Uterus (tissue), 4 donors: ENCODE measurements around the gene UBE2H. TPM values are rescaled to one million over a fixed set of nuclear protein-coding genes. Genes with fewer than 3 reads are reported as not detected.

Source experiments
- DNase-seq, 2 donors: peaks; one replicate each; pipeline ENCODE4 v3.0.0-alpha.2; 2019 to 2020
- H3K27ac ChIP-seq, 2 donors: fragments of 200-600 bp; sonication (generic); 1 replicate in 1 of 2; 2 replicates in 1 of 2; pipeline ENCODE4 v1.5.1; 2016 to 2018
- H3K27me3 ChIP-seq, 2 donors: fragments of 200-600 bp; sonication (generic); one replicate each; pipeline ENCODE4 v1.5.1; 2018 to 2019; ENCODE audit warnings: control low read depth in 1 of 2
- H3K36me3 ChIP-seq, 2 donors: fragments of 200-600 bp; sonication (generic); one replicate each; pipeline ENCODE4 v1.5.1; 2019; ENCODE audit warnings: control low read depth in 1 of 2
- H3K4me1 ChIP-seq, 2 donors: fragments of 200-600 bp; sonication (generic); one replicate each; pipeline ENCODE4 v1.5.1; 2018 to 2019; ENCODE audit warnings: control low read depth in 1 of 2
- H3K4me3 ChIP-seq, 2 donors: fragments of 200-600 bp; sonication (generic); 1 replicate in 1 of 2; 2 replicates in 1 of 2; pipeline ENCODE4 v1.5.1; 2018 to 2019; ENCODE audit warnings: mild to moderate bottlenecking in 1 of 2
- H3K9me3 ChIP-seq, 2 donors: fragments of 200-600 bp; sonication (generic); one replicate each; pipeline ENCODE4 v1.5.1; 2019; ENCODE audit warnings: control low read depth in 1 of 2
- POLR2A ChIP-seq, 2 donors: fragments of 450-650 bp; IDR thresholded peaks; one replicate each; pipeline ENCODE4 v1.6.1; 2016; ENCODE audit warnings: antibody characterized with exemption in 2 of 2, mild to moderate bottlenecking in 1 of 2, moderate library complexity in 1 of 2
- intact Hi-C: fragments of 100-400 bp; cut with DNase I; formaldehyde crosslinking; loops from one replicate; pipeline ENCODE4 v1.15.1; 2023; ENCODE audit warnings: low total_unique reads
- total RNA-seq, 4 donors: library from RNA; depleted of rRNA in 3 of 4; stranded (reverse); fragments of >200 nt in 3 of 4; gene quantifications; one replicate each; pipeline versions ENCODE4 v1.1.0 to v1.2.4, GENCODE V29; 2014 to 2023
- TF ChIP-seq, protein P1 (sequence below), 4 experiments: fragments of 200-600 bp in 2 of 4; fragments of 450-650 bp in 2 of 4; sonication (generic) in 2 of 4; IDR thresholded peaks; one replicate each; pipeline ENCODE4 v1.5.1; 2016 to 2019; ENCODE audit warnings: antibody characterized with exemption in 4 of 4, mild to moderate bottlenecking in 2 of 4, moderate library complexity in 1 of 4
- donor health status: DM: yes; HTN: yes; CAD: no.

The UBE2H gene
- total RNA-seq, 4 donors from 2014 or later = 35.4 to 99.8 (median 53.1) TPM

DNA sequence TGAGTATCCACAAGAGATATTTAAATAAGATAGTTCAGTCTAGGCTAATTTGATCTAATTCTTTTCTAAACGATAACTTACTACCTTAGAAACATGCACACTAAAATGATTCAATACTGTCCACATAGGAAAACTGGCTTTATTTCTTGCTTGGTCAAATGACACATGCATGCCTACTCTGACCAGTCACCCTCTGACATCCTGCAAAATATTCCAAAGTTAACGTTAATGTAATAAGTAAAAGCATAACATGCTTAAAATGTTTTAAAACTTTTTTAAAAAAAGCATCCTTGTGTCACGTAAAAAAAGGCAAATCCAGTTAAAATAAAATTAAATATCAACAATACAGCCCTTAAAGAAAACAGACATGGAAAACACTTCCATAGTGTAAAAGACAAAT lies 70.2 kb downstream of the UBE2H start:
- Histone ChIP-seq H3K36me3 (no peaks in the 10 kb centered on the region), H3K27ac (no peak overlapping the region), H3K4me3 (no peak overlapping the region), H3K27me3 (no peaks in the 10 kb centered on the region), H3K9me3 (no peaks in the 10 kb centered on the region), H3K4me1 (no peaks in the 10 kb centered on the region)
- intact Hi-C loops = no loop called here
- DNase-seq = no peak
- TF ChIP-seq, protein P1, sequence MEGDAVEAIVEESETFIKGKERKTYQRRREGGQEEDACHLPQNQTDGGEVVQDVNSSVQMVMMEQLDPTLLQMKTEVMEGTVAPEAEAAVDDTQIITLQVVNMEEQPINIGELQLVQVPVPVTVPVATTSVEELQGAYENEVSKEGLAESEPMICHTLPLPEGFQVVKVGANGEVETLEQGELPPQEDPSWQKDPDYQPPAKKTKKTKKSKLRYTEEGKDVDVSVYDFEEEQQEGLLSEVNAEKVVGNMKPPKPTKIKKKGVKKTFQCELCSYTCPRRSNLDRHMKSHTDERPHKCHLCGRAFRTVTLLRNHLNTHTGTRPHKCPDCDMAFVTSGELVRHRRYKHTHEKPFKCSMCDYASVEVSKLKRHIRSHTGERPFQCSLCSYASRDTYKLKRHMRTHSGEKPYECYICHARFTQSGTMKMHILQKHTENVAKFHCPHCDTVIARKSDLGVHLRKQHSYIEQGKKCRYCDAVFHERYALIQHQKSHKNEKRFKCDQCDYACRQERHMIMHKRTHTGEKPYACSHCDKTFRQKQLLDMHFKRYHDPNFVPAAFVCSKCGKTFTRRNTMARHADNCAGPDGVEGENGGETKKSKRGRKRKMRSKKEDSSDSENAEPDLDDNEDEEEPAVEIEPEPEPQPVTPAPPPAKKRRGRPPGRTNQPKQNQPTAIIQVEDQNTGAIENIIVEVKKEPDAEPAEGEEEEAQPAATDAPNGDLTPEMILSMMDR (IDR thresholded peaks at IDR 0.05) = no peak
- TF ChIP-seq POLR2A (IDR thresholded peaks at IDR 0.05) = no peak

DNA sequence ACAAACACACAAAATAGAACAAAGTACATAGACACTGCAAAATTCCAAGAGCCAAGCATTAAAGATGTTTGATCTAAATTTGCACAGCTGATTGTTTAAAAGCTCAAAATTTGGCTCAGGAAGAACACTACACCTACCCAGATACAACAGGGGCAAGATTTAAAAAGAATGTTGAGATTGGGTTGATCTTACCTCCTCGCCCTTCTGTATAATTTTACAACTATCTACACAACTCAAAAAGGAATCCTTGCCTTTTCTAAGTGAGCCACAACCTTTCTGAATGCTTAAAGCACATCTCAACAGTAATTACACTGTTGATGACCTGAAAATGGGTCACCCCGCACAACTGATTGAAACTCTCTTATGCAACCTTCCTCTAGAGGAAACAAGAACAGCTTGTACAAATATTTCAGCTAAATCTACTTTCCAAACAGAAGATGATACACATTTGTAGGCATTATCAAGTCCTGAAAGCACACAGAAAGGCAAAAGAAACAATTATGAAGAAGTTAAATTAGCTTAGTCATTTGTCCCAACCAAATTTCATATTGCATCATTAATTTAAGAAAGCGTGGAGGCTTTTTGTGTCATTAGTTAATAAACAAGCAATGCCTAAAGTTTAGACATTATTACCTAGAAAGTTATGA lies 75.5 kb downstream of the UBE2H start:
- H3K27ac ChIP-seq = peak overlapping the region; percentile 2 to 35
- TF ChIP-seq, protein P1 (IDR thresholded peaks at IDR 0.05) = no peak
- TF ChIP-seq POLR2A (IDR thresholded peaks at IDR 0.05) = no peak
- intact Hi-C loops = no loop called here
- no peaks in the 10 kb centered on the region for H3K27me3 ChIP-seq
- no peak for DNase-seq
- no peak overlapping the region for H3K4me3 ChIP-seq
- H3K9me3 ChIP-seq = no peaks in the 10 kb centered on the region
- no peaks in the 10 kb centered on the region for H3K36me3 ChIP-seq
- no peaks in the 10 kb centered on the region for H3K4me1 ChIP-seq

DNA sequence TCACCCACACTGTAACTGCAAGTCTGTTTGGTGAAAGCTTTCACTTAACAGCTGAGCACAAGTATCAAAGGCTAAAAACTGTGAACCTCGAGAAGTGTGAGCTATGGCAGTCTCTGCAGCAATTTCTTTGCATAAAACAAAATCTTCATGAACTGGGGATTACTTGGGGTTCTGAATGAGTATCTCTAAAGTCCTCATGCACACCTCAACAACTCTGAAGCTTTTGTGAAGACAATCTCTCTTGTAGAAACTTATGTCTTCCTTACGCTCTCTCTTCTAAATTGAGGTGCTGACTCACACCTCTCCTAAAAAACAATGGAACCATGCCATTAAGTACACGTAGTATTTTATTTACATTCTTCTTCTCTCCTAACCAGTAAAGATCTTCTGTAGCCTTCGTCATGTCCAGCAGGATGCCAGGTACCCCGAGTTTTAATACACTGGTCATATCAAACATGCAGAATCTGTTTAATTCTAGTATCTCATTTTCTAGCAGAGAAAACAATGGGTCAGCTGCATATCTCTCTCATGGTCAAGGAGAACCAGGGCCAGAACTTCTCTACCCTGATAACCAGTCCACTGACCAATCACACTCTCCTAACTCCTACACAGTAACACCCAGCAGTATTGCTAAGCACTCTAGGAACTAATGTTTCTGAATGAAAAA lies 76.9 kb downstream of the UBE2H start:
- TF ChIP-seq POLR2A (IDR thresholded peaks at IDR 0.05) = no peak
- TF ChIP-seq, protein P1 (IDR thresholded peaks at IDR 0.05) = no peak
- Histone ChIP-seq H3K27me3 (no peaks in the 10 kb centered on the region), H3K4me1 (no peaks in the 10 kb centered on the region), H3K36me3 (no peaks in the 10 kb centered on the region), H3K4me3 (no peak overlapping the region), H3K27ac (peak overlapping the region in 1 of 2 donors; percentile 45), H3K9me3 (no peaks in the 10 kb centered on the region)
- intact Hi-C loops = no loop called here
- no peak for DNase-seq

DNA sequence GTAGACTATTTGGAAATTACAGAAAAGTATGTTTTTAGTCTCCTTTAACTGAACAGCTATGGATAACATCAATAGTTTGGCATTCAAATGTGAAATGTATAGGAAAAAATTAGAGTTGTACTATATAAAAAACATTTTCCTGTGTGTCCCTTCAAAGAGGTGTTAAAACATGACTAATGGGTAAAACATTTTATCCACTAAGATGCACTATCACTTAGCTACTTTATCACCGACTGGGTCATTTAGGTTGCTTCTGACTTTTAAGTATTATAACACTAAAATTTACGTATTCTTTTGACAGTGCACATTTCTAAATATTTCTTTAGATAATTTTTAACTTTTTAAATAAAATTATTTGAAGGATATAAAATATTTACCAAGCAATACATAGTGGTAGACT lies 77.6 kb downstream of the UBE2H start:
- H3K9me3 ChIP-seq = no peaks in the 10 kb centered on the region
- H3K4me3 ChIP-seq = no peak overlapping the region
- TF ChIP-seq, protein P1 (IDR thresholded peaks at IDR 0.05) = no peak
- TF ChIP-seq POLR2A (IDR thresholded peaks at IDR 0.05) = no peak
- H3K4me1 ChIP-seq = no peaks in the 10 kb centered on the region
- no peak for DNase-seq
- no peaks in the 10 kb centered on the region for H3K36me3 ChIP-seq
- H3K27ac ChIP-seq = peak overlapping the region in 1 of 2 donors; percentile 45
- intact Hi-C loops = no loop called here
- no peaks in the 10 kb centered on the region for H3K27me3 ChIP-seq

DNA sequence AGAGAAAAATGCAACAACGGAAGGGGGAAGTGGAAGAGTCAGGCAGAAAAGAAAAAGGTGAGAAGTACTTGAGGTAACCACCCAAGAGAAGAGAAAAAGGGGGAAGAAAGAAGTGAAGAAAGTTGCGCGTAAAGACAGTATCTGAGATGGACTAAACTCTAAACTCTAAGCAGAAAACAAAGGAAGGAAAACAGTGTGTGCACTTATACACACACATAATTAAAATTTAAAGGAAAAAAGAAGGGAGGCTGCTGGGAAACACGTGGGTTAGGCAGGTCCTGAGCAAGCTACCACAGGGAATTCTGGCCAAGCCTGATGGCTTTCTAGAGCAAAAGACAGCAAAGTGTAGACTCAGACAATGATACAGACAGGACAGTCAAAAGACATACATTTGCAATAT lies 78.0 kb downstream of the UBE2H start:
- intact Hi-C loops = no loop called here
- no peak for DNase-seq
- no peak overlapping the region for H3K27ac ChIP-seq

More for the DNA sequence above, 78.0 kb downstream of the UBE2H start:
- H3K27me3 ChIP-seq = no peaks in the 10 kb centered on the region
- H3K4me1 ChIP-seq = no peaks in the 10 kb centered on the region
- H3K36me3 ChIP-seq = no peaks in the 10 kb centered on the region
- no peaks in the 10 kb centered on the region for H3K9me3 ChIP-seq
- H3K4me3 ChIP-seq = no peak overlapping the region
- TF ChIP-seq, protein P1 (IDR thresholded peaks at IDR 0.05) = no peak
- TF ChIP-seq POLR2A (IDR thresholded peaks at IDR 0.05) = no peak
